Kidney (tissue), 14 donors: ENCODE measurements around the gene ALG5. TPM values are rescaled to one million over a fixed set of nuclear protein-coding genes. Genes with fewer than 3 reads are reported as not detected.

Experiments
- DNase-seq, 5 donors: peaks; one replicate each; pipeline ENCODE4 v3.0.0-alpha.2; 2013 to 2020
- FAIRE-seq: peaks from 2 replicates; lab custom pipeline; 2012; peaks lifted over from hg19 to GRCh38; lab: Jason Lieb, UNC
- H3K27ac ChIP-seq, 2 donors: one replicate each; pipeline ENCODE4 v1.7.0; 2013; ENCODE audit warnings: low read depth in 2 of 2, low read length in 2 of 2, inconsistent platforms in 1 of 2
- H3K27me3 ChIP-seq: one replicate; pipeline ENCODE4 v1.7.1; 2013; ENCODE audit warnings: low read length, inconsistent platforms; ENCODE audit not compliant: control insufficient read depth, insufficient read depth
- H3K36me3 ChIP-seq, 3 donors: one replicate each; pipeline versions ENCODE4 v1.7.0 to v1.7.1; 2013; ENCODE audit warnings: low read length in 3 of 3, control low read depth in 1 of 3, inconsistent platforms in 1 of 3; ENCODE audit not compliant: insufficient read depth in 3 of 3, control insufficient read depth in 2 of 3
- H3K4me1 ChIP-seq, 3 donors: one replicate each; pipeline versions ENCODE4 v1.7.0 to v1.7.1; 2013; ENCODE audit warnings: low read length in 3 of 3, inconsistent platforms in 1 of 3, low read depth in 1 of 3; ENCODE audit not compliant: control insufficient read depth in 2 of 3, insufficient read depth in 2 of 3
- H3K4me3 ChIP-seq, 3 donors: one replicate each; pipeline versions ENCODE4 v1.7.0 to v1.8.1; 2013; ENCODE audit warnings: low read length in 3 of 3, control low read depth in 1 of 3, inconsistent platforms in 1 of 3
- H3K9ac ChIP-seq, 3 donors: one replicate each; pipeline versions ENCODE4 v1.7.0 to v1.7.1; 2013; ENCODE audit warnings: low read length in 3 of 3, control low read depth in 1 of 3, inconsistent platforms in 1 of 3
- H3K9me3 ChIP-seq, 3 donors: one replicate each; pipeline versions ENCODE4 v1.7.0 to v1.7.1; 2013; ENCODE audit warnings: low read length in 3 of 3, control low read depth in 1 of 3, inconsistent platforms in 1 of 3; ENCODE audit not compliant: control insufficient read depth in 2 of 3, insufficient read depth in 1 of 3
- intact Hi-C: fragments of 100-400 bp; cut with DNase I; formaldehyde crosslinking; loops from one replicate; pipeline ENCODE4 v1.11.1; 2022
- polyA plus RNA-seq: library from polyadenylated mRNA; stranded (reverse); fragments of 350-450 nt; fragmentation: Illumina TruSeq; extraction: RNeasy Lipid Tissue Mini Kit (QIAGEN cat#74804); gene quantifications from one replicate; pipeline ENCODE4 v1.2.3, GENCODE V29; 2014; ENCODE audit warnings: low read depth, low replicate concordance; ENCODE audit not compliant: insufficient read depth
- total RNA-seq: library from RNA; stranded (reverse); fragmentation: NEBNext Ultra II Directional; extraction: Animal tissue kit (Norgen Biotek cat#: 25700); gene quantifications from one replicate; pipeline ENCODE4 v1.2.1, GENCODE V29; 2021
- TF ChIP-seq, protein P1 (sequence below): IDR thresholded peaks from 3 replicates; pipeline ENCODE4 v1.5.1; 2012; ENCODE audit warnings: mild to moderate bottlenecking, moderate library complexity, borderline replicate concordance; ENCODE audit not compliant: insufficient read depth; ENCODE audit errors: extremely low read depth
- donor health status: control.
- donor health status: control.
- donor health status: control.
- donor health status: control.
- donor health status: control.
- donor health status: DM: yes; HTN: yes; CAD: no.
- donor health status: Normal renal cell carcinoma (clear cell type).

ALG5 gene
- total and polyA plus RNA-seq, 2 donors from 2014 or later: 42.6 to 54.5 TPM

GRCh38 chr13:37009692-37010091 is 10.6 kb upstream of the ALG5 start:
- DNase-seq: no peak
- no peak for FAIRE-seq
- H3K4me3 ChIP-seq: no peak overlapping the region
- intact Hi-C loops: no loop called here
- no peak overlapping the region for H3K9ac ChIP-seq
- no peaks in the 10 kb centered on the region for H3K9me3 ChIP-seq
- H3K27me3 ChIP-seq: no peaks in the 10 kb centered on the region
- no peaks in the 10 kb centered on the region for H3K4me1 ChIP-seq
- TF ChIP-seq, protein P1, sequence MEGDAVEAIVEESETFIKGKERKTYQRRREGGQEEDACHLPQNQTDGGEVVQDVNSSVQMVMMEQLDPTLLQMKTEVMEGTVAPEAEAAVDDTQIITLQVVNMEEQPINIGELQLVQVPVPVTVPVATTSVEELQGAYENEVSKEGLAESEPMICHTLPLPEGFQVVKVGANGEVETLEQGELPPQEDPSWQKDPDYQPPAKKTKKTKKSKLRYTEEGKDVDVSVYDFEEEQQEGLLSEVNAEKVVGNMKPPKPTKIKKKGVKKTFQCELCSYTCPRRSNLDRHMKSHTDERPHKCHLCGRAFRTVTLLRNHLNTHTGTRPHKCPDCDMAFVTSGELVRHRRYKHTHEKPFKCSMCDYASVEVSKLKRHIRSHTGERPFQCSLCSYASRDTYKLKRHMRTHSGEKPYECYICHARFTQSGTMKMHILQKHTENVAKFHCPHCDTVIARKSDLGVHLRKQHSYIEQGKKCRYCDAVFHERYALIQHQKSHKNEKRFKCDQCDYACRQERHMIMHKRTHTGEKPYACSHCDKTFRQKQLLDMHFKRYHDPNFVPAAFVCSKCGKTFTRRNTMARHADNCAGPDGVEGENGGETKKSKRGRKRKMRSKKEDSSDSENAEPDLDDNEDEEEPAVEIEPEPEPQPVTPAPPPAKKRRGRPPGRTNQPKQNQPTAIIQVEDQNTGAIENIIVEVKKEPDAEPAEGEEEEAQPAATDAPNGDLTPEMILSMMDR: no peak
- peaks cover 9 to 53% (median 25%) of the 10 kb centered on the region in 3 donors for H3K36me3 ChIP-seq
- H3K27ac ChIP-seq: no peak overlapping the region

GRCh38 chr13:37001921-37002250 is 2.7 kb upstream of the ALG5 start:
- Histone ChIP-seq H3K27ac (no peak overlapping the region), H3K4me1 (peaks cover 3 to 9% (median 5%) of the 10 kb centered on the region in 3 donors), H3K9ac (peak overlapping the region in 1 of 3 donors; percentile 94), H3K27me3 (no peaks in the 10 kb centered on the region), H3K9me3 (no peaks in the 10 kb centered on the region), H3K36me3 (peaks cover 0 to 20% (median 9%) of the 10 kb centered on the region in 3 donors), H3K4me3 (peak overlapping the region in 1 of 3 donors; percentile 96)
- TF ChIP-seq, protein P1: no peak
- no peak for FAIRE-seq
- intact Hi-C loops: no loop called here
- DNase-seq: no peak

GRCh38 chr13:36998624-36999041 is 507 bp downstream of the ALG5 start:
- TF ChIP-seq, protein P1: no peak
- no peaks in the 10 kb centered on the region for H3K9me3 ChIP-seq
- FAIRE-seq (no peak), DNase-seq (peak in 4 of 5 donors; percentile 45 to 83 (median 66))
- H3K27me3 ChIP-seq: no peaks in the 10 kb centered on the region
- H3K36me3 ChIP-seq: peaks cover 0 to 6% (median 2%) of the 10 kb centered on the region in 3 donors
- intact Hi-C loops: loop anchor here (10.0 kb wide), 1 partner anchor 574 kb away; no protein-coding TSS in a partner anchor
- peak overlapping the region; percentile 64 to 96 (median 90) for H3K4me3 ChIP-seq
- peaks cover 3 to 9% (median 5%) of the 10 kb centered on the region in 3 donors for H3K4me1 ChIP-seq
- H3K9ac ChIP-seq: peak overlapping the region; percentile 40 to 93 (median 81)
- peak overlapping the region; percentile 10 to 70 for H3K27ac ChIP-seq
